GM21717 (cell line): ENCODE measurements around the gene KCNJ10.
A peak's percentile ranks its signal among the peaks of the same experiment; 100 is the strongest.

Source experiments
- ATAC-seq: cut with Tn5 transposase; IDR thresholded peaks from one replicate; pipeline ENCODE4 v1.9.1; 2021; ENCODE audit warnings: mild to moderate bottlenecking, moderate library complexity; ENCODE audit not compliant: unreplicated experiment

The KCNJ10 gene

GRCh38 chr1:160084771-160085321 lies 14.9 kb upstream of the KCNJ10 start:
- no peak for ATAC-seq

- no peak for ATAC-seq
Observed at GRCh38 chr1:160083968-160084770, 14.2 kb upstream of the KCNJ10 start.

DNA sequence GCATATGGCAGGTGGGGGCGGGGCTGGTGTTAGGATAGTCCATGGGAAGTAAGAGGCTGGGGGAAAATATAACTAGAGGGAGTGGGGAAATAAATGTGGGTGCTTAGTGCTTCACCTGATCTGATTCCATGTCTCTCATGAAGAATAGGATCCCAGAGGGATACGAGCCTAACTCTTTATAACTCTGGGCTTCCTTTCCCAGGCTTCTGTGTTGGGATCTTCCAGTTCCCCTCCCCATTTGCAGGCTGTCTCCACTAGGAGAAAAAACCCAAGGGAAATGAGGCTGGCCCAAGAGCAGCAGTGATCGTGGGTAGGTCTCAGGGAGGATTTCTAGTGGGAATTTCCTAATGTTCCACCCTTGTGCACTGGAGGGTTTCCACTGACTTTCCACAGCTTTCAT lies 13.0 kb upstream of the KCNJ10 start:
- no peak for ATAC-seq

GRCh38 chr1:160082487-160082886 lies 12.5 kb upstream of the KCNJ10 start:
- no peak for ATAC-seq

DNA sequence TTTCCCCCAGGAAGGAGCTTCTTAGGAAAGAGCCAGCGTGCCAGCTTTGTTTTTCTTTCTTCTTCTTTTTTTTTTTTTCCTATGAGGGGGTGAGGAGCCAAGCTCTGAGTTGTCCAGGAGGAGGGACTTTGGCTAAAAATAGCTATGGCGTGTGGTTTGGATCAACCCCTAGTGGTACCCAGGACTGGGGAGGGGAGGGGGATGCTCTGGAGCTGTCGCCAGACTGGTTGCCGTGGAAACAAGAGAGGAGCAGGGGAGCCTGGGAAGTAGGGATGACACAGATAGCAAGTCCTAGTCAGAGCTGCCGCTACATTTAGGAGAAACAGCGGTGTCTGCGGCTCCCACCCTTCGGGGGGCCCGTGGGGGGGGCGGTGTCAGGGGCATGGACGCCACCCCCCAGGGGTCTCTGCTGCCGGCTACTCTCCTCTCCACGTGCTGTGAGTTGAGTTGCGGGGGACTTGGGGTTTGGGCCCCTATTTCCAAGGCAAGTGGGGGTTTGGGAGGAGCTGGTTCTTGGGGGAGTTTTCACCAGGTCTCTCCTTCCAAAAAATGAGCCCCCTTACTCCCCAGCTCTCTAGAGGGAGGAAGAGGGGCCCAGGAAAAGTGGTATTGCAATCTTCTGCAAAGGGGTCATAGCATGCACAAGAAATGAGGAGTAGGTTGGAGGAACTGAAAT lies 11.4 kb upstream of the KCNJ10 start, which contains the start of gene KCNJ9:
Gene KCNJ9 (plus strand): TSS at position 278 of the 676 bp plus-strand sequence. CDS start 2,493 bp downstream, outside the sequence.
- no peak for ATAC-seq

DNA sequence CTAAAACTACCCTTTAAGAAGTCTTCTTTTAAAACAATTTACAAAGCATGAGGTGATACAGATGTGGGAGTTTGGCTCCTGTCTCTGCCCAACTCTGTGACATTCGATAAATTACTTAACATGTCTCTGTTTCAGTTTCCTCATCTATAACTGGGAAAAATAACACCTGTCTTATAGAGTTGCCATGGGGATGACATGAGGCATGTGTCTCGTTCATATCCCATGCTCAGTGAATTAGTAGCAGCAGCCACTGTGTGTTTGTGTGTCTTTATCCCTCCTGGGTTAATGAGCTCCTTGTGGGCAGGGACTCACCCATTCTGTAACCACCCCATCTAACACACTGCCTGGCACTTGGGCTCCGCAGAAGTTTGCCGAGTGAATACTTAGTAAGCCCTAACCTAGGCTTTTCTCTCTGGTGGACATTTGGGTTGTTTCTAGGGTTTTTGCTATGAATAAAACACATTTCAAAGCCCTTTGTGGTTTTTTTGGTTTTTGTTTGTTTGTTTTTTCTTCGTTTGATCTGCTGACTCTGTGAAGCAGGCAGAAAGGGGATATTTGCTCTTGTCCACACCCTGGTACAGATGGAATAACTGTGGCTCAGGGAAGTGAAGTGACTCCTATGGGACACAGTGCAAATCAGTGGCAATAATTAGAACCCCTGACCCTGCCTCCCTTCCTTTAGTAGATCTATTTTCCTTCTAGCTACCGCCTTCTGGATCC lies 10.6 kb upstream of the KCNJ10 start:
- no peak for ATAC-seq

GRCh38 chr1:160079448-160079847 lies 9.5 kb upstream of the KCNJ10 start:
- no peak for ATAC-seq

DNA sequence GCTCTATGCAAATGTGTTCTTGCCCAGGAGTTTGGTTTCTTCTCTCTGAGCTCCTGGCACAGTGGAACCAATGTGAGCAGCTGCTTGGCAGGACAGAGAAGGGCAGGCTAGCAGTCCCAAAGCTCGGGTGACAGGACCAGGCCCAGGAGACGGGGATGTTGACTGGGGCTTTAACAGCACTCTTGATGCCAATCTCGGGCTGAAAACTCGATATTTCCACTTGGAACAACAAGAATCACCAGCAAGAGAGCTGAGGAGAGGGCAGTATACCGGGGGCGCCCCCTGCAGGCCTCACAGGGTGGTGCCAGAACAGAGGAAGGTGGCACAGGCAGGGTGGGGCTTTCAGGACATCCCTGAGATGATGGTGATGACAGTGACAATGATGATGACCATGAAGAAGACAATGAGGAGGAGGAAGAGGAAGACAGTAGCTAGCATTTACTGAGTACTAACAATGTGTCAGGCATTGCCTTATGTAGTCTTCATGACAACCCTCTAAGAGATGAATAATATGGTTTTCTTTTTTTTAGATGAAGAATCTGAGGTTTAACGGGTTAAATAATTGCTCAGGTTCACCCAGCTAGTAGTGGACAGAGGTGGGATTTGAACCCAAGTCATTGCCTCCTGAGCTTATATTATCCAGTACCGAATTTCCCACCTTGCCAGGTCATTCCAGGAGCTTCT lies 8.7 kb upstream of the KCNJ10 start:
- ATAC-seq = peak; percentile 53

GRCh38 chr1:160077486-160077885 lies 7.5 kb upstream of the KCNJ10 start:
- ATAC-seq = no peak

GRCh38 chr1:160076295-160076694 lies 6.3 kb upstream of the KCNJ10 start:
- no peak for ATAC-seq

DNA sequence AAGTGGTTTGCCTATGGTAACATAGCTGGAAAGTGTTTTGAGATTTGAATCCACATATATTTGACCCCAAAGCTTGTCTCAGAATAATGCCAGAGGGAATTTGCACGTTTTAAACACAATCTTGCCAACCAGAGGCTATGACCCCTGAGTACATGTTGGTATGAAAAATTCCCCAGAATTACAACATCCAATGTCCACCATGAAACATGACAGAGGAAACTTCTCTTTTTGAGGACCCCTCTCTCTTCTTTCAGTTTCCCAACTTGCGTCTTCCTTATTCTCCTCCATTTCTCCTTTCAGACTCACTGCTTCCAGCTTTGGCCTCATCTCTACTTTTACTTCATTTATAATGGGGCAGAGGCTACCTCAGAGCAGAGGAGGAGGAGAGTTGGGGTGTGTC lies 5.9 kb upstream of the KCNJ10 start:
- no peak for ATAC-seq

DNA sequence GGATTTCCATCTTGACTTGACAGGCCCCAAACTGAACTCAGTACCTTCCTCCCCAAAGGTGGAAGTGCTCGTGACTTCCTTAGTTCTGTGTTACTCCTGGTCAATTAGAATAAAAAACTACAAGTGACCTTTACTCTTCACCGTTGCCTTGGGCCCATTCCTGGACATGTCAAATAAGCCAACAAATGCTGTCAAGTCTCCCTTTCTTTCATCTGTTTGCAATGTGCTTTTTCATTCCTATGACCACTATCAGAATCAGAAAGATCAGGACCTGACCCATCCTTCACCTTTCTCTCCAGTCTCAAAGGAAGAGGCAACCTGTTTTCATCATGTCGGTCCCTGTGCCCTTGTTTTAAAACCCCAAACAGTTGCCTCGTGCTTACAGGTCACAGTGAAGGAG lies 4.9 kb upstream of the KCNJ10 start:
- ATAC-seq = no peak

DNA sequence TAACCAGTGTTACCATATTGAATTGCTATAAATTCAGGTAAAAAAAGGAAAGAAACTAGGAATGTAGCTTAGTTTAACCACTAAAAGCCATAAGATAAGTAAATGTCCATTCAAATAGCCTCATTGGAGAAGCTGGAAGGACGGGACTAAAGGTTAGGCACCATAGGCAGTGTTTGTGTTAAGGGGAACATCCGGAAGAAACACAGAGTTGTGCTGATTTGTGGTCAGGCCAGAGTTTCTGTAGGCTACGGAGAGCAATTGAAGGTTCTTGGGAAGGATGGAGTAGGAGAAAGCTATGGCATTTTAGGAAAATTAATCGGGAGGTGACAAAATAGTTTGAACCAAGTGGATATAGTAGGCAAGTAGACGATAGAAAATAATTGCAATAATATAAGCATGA lies 1.3 kb upstream of the KCNJ10 start:
- no peak for ATAC-seq

- ATAC-seq = no peak
Observed at GRCh38 chr1:160070243-160071163, 543 bp upstream of the KCNJ10 start.

DNA sequence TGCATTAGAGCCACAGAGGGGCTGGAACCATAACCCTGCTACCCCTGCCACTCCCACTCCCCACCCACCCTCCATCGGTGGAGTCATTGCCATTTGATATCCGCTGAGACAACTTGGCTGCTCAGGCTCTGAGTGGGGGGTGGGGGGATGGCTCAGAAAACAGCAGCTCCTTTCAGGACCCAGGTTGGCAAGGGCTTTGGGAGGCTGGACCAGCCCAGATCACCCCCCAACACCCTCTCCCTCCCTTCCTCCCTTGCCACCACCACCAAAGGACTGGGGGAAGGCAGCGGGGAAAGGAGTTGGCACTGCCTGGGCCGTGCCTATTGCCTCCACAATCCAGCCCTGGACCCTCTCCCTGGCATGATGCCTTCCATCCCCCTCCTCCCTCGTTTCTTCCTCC lies 1.7 kb downstream of the KCNJ10 start:
- ATAC-seq = no peak

DNA sequence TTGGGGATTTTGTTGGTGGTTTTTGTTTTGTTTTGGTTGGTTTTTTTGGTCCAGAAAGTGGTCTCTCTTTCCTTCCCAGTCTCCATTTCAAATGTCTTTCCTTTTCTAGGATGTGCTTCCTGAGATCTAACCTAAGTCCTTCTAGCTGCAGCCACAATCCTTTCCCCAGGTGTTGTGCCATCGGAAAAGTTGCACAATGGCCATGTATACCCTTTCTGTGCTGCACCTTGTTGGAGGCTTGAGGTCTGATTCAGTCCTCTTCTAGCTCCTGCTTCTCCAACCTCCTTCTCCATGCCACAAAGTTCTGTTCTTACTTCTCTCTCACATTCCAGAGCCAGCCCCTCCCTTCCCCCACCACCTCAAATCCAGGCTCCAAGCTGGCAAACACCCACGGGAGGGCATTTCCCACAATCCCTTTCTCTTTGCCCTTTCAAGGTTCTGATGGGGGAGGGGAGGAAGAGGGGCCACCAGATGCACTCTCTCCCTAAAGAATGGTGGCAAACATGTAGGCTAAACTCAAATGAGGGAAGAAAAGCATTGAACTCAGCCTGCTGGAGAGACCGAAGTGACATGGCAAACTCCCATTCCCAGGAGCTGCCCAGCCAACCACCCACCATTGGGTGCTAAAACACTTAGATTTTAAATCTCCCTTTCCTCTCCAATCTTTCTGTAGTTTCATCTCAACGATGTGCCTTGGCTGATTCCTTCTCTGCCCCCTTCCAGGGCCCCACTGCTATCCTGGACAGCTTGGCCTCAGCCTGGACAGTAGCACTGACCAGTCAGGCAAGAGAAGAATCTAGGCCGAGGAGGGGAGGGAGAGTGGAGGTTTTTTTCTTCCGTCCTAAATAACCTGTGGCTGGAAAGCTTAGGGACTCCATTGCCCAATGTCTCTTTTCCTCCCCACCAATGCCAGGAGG lies 2.9 kb downstream of the KCNJ10 start:
- ATAC-seq = no peak

GRCh38 chr1:160064746-160065145 lies 5.2 kb downstream of the KCNJ10 start:
- ATAC-seq = no peak

- ATAC-seq = no peak
Observed at GRCh38 chr1:160064164-160064563, 5.8 kb downstream of the KCNJ10 start.

GRCh38 chr1:160063176-160063575 lies 6.8 kb downstream of the KCNJ10 start:
- ATAC-seq = no peak
